Sigmoid colon (tissue), 4 donors: ENCODE results near the gene FANCC.

ENCODE experiments used
- EP300 ChIP-seq, 4 donors: sonication (generic); formaldehyde crosslinking; IDR thresholded peaks; one replicate each; pipeline ENCODE4 v1.6.1; 2017; ENCODE audit warnings: antibody characterized with exemption in 4 of 4
- POLR2A ChIP-seq, 2 donors: fragments of 450-650 bp; IDR thresholded peaks; one replicate each; pipeline ENCODE4 v1.6.1; 2016; ENCODE audit warnings: antibody characterized with exemption in 2 of 2, mild to moderate bottlenecking in 2 of 2, moderate library complexity in 2 of 2
- POLR2AphosphoS5 ChIP-seq, 4 donors: sonication (generic); formaldehyde crosslinking; IDR thresholded peaks; one replicate each; pipeline ENCODE4 v1.6.1; 2017; ENCODE audit warnings: antibody characterized with exemption in 4 of 4
- TF ChIP-seq, protein P1 (sequence below), 4 experiments: fragments of 450-650 bp in 3 of 4; fragments of 200-600 bp in 1 of 4; IDR thresholded peaks; one replicate each; pipeline ENCODE4 v1.5.1; 2016 to 2019; ENCODE audit warnings: antibody characterized with exemption in 4 of 4, mild to moderate bottlenecking in 3 of 4, moderate library complexity in 2 of 4

DNA sequence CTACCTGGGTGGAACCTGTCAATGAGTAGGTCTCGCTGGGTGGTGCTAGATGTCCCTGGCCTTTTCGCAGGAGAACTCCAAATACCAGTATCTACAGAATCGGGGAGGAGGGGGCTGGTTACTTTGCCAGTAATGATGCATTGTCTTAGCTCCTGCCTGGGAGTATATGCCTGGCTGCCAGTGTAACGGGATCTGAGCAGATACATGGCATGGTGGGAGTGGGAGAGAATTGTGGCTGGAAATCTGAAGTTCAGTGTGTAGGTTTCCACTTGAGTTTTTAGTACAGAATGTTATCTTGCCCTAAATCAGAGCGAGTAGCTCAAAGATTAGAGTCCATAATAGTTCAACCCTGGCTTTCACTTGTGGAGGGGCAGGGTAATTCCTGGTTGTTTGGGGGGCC, 38.0 kb upstream of the FANCC start:
- TF ChIP-seq POLR2A (IDR thresholded peaks at IDR 0.05), result no peak
- TF ChIP-seq, protein P1, sequence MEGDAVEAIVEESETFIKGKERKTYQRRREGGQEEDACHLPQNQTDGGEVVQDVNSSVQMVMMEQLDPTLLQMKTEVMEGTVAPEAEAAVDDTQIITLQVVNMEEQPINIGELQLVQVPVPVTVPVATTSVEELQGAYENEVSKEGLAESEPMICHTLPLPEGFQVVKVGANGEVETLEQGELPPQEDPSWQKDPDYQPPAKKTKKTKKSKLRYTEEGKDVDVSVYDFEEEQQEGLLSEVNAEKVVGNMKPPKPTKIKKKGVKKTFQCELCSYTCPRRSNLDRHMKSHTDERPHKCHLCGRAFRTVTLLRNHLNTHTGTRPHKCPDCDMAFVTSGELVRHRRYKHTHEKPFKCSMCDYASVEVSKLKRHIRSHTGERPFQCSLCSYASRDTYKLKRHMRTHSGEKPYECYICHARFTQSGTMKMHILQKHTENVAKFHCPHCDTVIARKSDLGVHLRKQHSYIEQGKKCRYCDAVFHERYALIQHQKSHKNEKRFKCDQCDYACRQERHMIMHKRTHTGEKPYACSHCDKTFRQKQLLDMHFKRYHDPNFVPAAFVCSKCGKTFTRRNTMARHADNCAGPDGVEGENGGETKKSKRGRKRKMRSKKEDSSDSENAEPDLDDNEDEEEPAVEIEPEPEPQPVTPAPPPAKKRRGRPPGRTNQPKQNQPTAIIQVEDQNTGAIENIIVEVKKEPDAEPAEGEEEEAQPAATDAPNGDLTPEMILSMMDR (IDR thresholded peaks at IDR 0.05), result no peak
- no peak for TF ChIP-seq POLR2AphosphoS5 (IDR thresholded peaks at IDR 0.05)
- no peak for TF ChIP-seq EP300 (IDR thresholded peaks at IDR 0.05)
